Panc1 (cell line): ENCODE results near the gene PIP4K2C. TPM values are rescaled to one million over a fixed set of nuclear protein-coding genes. Genes with fewer than 3 reads are reported as not detected.

ENCODE experiments used
- ATAC-seq: fragments of 200-7000 bp; cut with Tn5 transposase; 2 replicates; pipeline ENCODE4 v1.9.1; 2020; ENCODE audit warnings: mild to moderate bottlenecking, moderate library complexity
- BruUV-seq: library from RNA; stranded (reverse); fragments of 400-500 nt; replicated peaks from 2 replicates; lab custom pipeline; 2021; lab: Mats Ljungman, UMichigan
- CTCF ChIA-PET: fragments of 300-600 bp; sonication (Branson Sonifier 250); formaldehyde crosslinking; loops from one replicate; lab custom pipeline; 2022; ENCODE audit warnings: antibody characterized with exemption; lab: Charles Lee
- POLR2A ChIA-PET: fragments of 300-600 bp; sonication (Branson Sonifier 250); formaldehyde crosslinking; loops from one replicate; lab custom pipeline; 2022; ENCODE audit warnings: antibody characterized with exemption; lab: Charles Lee
- DNase-seq: peaks from one replicate; pipeline ENCODE4 v3.0.0-alpha.2; 2010; ENCODE audit warnings: low read depth, low spot score
- H3K27ac ChIP-seq: 2 replicates; pipeline ENCODE4 v1.5.1; 2011; ENCODE audit warnings: mild to moderate bottlenecking, low read length, inconsistent platforms
- H3K27me3 ChIP-seq: fragments of 200-500 bp; sonication (Bioruptor generic); 2 replicates; pipeline ENCODE4 v1.6.0; 2014; ENCODE audit warnings: low read length, inconsistent platforms; ENCODE audit not compliant: control insufficient read depth, insufficient read depth
- H3K36me3 ChIP-seq: fragments of 200-500 bp; sonication (Bioruptor generic); 2 replicates; pipeline ENCODE4 v1.5.1; 2014; ENCODE audit warnings: inconsistent platforms, mild to moderate bottlenecking, low read length, moderate library complexity; ENCODE audit not compliant: control insufficient read depth, insufficient read depth
- H3K4me1 ChIP-seq: 2 replicates; pipeline ENCODE4 v1.5.1; 2011; ENCODE audit warnings: inconsistent platforms, mild to moderate bottlenecking, low read length, moderate library complexity; ENCODE audit not compliant: control insufficient read depth, insufficient read depth
- H3K4me3 ChIP-seq, 2 experiments: 2 replicates each; pipeline ENCODE4 v1.5.1; 2011 to 2012; ENCODE audit warnings: low read depth in 2 of 2, low read length in 2 of 2, mild to moderate bottlenecking in 2 of 2, inconsistent platforms in 1 of 2, moderate library complexity in 1 of 2
- H3K9me3 ChIP-seq: fragments of 200-500 bp; sonication (Bioruptor generic); 2 replicates; pipeline ENCODE4 v1.5.1; 2014; ENCODE audit warnings: low read depth, mild to moderate bottlenecking, inconsistent platforms, low read length, moderate library complexity; ENCODE audit not compliant: control insufficient read depth, insufficient read depth
- CTCF ChIP-seq: fragments of 450-650 bp; IDR thresholded peaks from 2 replicates; pipeline ENCODE4 v1.5.1; 2017; ENCODE audit warnings: mild to moderate bottlenecking
- POLR2AphosphoS5 ChIP-seq: IDR thresholded peaks from 2 replicates; pipeline ENCODE4 v1.6.1; 2012; ENCODE audit warnings: mild to moderate bottlenecking, low read depth, low read length, moderate library complexity
- REST ChIP-seq, 2 experiments: IDR thresholded peaks; 2 replicates each; pipeline ENCODE4 v1.6.1; 2011 to 2012; ENCODE audit warnings: low read depth in 2 of 2, control low read depth in 1 of 2, low read length in 1 of 2, mild to moderate bottlenecking in 1 of 2, moderate library complexity in 1 of 2; ENCODE audit not compliant: insufficient read depth in 1 of 2
- SIN3A ChIP-seq: IDR thresholded peaks from 2 replicates; pipeline ENCODE4 v1.6.1; 2012; ENCODE audit warnings: low read depth, mild to moderate bottlenecking, low read length, moderate library complexity, borderline replicate concordance; ENCODE audit not compliant: insufficient read depth
- TCF7L2 ChIP-seq: IDR thresholded peaks from 2 replicates; pipeline ENCODE4 v1.6.1; 2011; ENCODE audit warnings: mild to moderate bottlenecking, low read depth, low read length, inconsistent platforms
- in situ Hi-C: cut with HindIII; loops from 2 replicates; pipeline ENCODE4 v1.10.0; 2016; ENCODE audit warnings: low sequenced_read_pairs, low pct_unique_long_range_greater_than_20kb
- intact Hi-C: fragments of 100-400 bp; cut with micrococcal nuclease; formaldehyde crosslinking; loops from one replicate; pipeline ENCODE4 v1.10.0; 2022; ENCODE audit not compliant: unreplicated experiment
- total RNA-seq: library from RNA; stranded (reverse); gene quantifications from one replicate; pipeline ENCODE4 v1.2.1, GENCODE V29; 2021; ENCODE audit not compliant: unreplicated experiment

Gene PIP4K2C
- total RNA-seq, 1 experiment from 2014 or later: 62.6 TPM

GRCh38 chr12:57582440-57582839 lies 8.6 kb upstream of the PIP4K2C start:
- Histone ChIP-seq H3K27ac (no peak overlapping the region), H3K36me3 (no peaks in the 10 kb centered on the region), H3K4me3 (no peak overlapping the region), H3K9me3 (no peaks in the 10 kb centered on the region), H3K4me1 (no peaks in the 10 kb centered on the region), H3K27me3 (no peaks in the 10 kb centered on the region)
- CTCF ChIA-PET: interaction anchor here (1.2 to 1.4 kb wide), 4 partner anchors 10 to 51 kb away, joined by 3 to 9 read pairs (median 7); partner anchors contain the start of gene B4GALNT1
- DNase-seq (no peak), ATAC-seq (no peak)
- intact Hi-C loops (loop anchor here (5.0 kb wide), 1 partner anchor 155 kb away; the partner anchor contains the start of gene AGAP2), in situ Hi-C loops (no loop called here)
- POLR2A ChIA-PET: interaction anchor here (0.7 kb wide), 1 partner anchor 29 kb away, joined by 3 read pairs; no protein-coding TSS in a partner anchor
- BruUV-seq: no TSS peak
- TF ChIP-seq POLR2AphosphoS5: no peak
- TF ChIP-seq SIN3A: no peak
- TF ChIP-seq REST (IDR thresholded peaks at IDR 0.05; ENCODE audit: insufficient read depth in 1 of 2, low read depth in 2 of 2, low read length in 1 of 2): no peak
- no peak for TF ChIP-seq CTCF
- TF ChIP-seq TCF7L2: no peak

DNA sequence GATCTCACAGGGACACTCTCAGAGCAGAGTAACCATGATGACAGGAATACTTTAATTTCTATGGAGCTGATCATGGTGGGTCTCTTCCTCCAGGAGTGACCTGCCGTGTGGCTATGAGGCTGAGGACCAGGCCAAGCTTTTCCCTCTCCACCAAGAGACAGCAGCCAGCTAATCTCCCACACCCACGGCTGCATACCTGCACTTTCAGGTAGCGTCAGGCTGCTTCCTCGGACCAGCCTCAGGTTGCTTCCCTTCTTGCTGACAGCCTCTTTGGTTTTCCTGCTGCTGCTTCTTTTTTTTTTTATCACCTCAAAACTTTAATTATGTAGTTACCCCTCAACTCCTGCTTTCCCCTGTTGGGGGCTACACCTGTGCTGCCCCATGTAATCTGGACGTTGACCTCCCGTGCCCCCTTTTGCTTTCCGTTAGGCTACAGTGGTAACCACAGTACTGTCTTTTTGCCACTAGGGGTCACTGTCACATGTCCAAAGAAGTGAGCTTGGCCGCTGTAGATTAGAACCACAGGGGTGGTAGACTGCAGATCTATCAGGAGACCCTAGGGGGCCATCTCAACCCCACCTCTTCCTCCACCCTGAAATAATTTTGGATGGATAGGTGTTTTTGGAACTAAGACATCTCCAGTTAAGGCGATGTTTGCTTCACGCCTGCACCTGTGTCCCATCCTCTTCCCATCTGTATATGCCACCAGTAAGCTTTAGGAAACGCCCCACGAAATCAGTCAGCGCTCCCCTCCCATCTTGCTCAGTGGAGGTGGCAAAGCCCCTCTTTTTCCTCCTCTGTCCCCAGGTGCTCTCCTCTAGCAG lies 7.8 kb upstream of the PIP4K2C start:
- no peaks in the 10 kb centered on the region for H3K4me1 ChIP-seq
- intact Hi-C loops: loop anchor here (1.0 to 5.0 kb wide), 2 partner anchors 38 to 154 kb away; partner anchors contain the start of gene AGAP2
- no peaks in the 10 kb centered on the region for H3K36me3 ChIP-seq
- no peaks in the 10 kb centered on the region for H3K9me3 ChIP-seq
- TF ChIP-seq SIN3A (no peak), CTCF (peak; percentile 95)
- CTCF ChIA-PET: interaction anchor here (0.6 to 1.7 kb wide), 16 partner anchors 8 to 948 kb away, joined by 3 to 9 read pairs (median 4); partner anchors contain the start of genes ARHGEF25, B4GALNT1 and TSPAN31
- no peak overlapping the region for H3K4me3 ChIP-seq
- ATAC-seq: peak; percentile 97
- peak; percentile 53 for DNase-seq
- no peaks in the 10 kb centered on the region for H3K27me3 ChIP-seq
- in situ Hi-C loops: no loop called here
- BruUV-seq: no TSS peak
- no peak overlapping the region for H3K27ac ChIP-seq
- POLR2A ChIA-PET: interaction anchor here (0.7 kb wide), 1 partner anchor 26 kb away, joined by 4 read pairs; no protein-coding TSS in a partner anchor
